Tibial artery (tissue), 4 donors: ENCODE measurements around the gene FOXG1.

Source experiments
- DNase-seq, 2 donors: peaks; one replicate each; pipeline ENCODE4 v3.0.0-alpha.2; 2019
- H3K27ac ChIP-seq, 2 donors: fragments of 200-600 bp; sonication (generic) in 1 of 2; 1 replicate in 1 of 2; 2 replicates in 1 of 2; pipeline ENCODE4 v1.5.1; 2018 to 2019; ENCODE audit warnings: mild to moderate bottlenecking in 1 of 2
- H3K27me3 ChIP-seq, 2 donors: fragments of 200-600 bp; sonication (generic) in 1 of 2; one replicate each; pipeline versions ENCODE4 v1.5.1 to v1.6.0; 2016 to 2019
- H3K36me3 ChIP-seq, 3 donors: fragments of 200-600 bp; sonication (generic) in 2 of 3; one replicate each; pipeline ENCODE4 v1.5.1; 2016 to 2019; ENCODE audit warnings: mild to moderate bottlenecking in 2 of 3
- H3K4me1 ChIP-seq, 4 donors: fragments of 200-600 bp; sonication (generic) in 2 of 4; 1 replicate in 3 of 4; 2 replicates in 1 of 4; pipeline ENCODE4 v1.5.1; 2016 to 2019
- H3K4me3 ChIP-seq, 2 donors: fragments of 200-600 bp; sonication (generic) in 1 of 2; 1 replicate in 1 of 2; 2 replicates in 1 of 2; pipeline ENCODE4 v1.5.1; 2018 to 2019; ENCODE audit warnings: mild to moderate bottlenecking in 2 of 2
- H3K9me3 ChIP-seq, 3 donors: fragments of 200-600 bp; sonication (generic) in 1 of 3; one replicate each; pipeline ENCODE4 v1.5.1; 2016 to 2019
- CTCF ChIP-seq, 2 experiments: fragments of 200-600 bp in 1 of 2; fragments of 450-650 bp in 1 of 2; IDR thresholded peaks; one replicate each; pipeline ENCODE4 v1.5.1; 2017 to 2019; ENCODE audit warnings: antibody characterized with exemption in 2 of 2, mild to moderate bottlenecking in 1 of 2, moderate library complexity in 1 of 2
- intact Hi-C: fragments of 100-400 bp; cut with DNase I; formaldehyde crosslinking; loops from one replicate; pipeline ENCODE4 v1.15.0; 2023; ENCODE audit warnings: low total_unique reads

Gene FOXG1

DNA sequence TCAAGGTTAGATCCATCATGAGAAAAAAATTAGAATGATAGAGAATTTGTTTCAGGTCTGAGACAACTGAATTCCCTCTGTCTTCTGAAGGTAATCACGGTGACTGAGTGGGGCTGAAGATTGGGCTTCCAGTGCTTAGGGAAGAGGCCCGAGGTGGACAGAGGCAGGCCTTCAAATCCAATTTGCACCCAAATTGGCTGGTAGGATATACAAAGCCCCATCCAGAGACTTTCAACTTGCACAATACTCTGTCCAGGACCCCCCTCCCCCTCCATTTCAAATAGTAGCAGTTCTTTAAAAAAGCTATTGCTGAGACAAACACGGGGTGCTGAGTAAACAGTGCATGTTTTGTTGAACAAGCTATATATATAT lies 3.6 kb upstream of the FOXG1 start:
- no peak overlapping the region for H3K4me3 ChIP-seq
- H3K27ac ChIP-seq: no peak overlapping the region
- DNase-seq: no peak
- intact Hi-C loops: no loop called here
- H3K27me3 ChIP-seq: peaks cover 3 to 98% of the 10 kb centered on the region in 2 donors
- H3K4me1 ChIP-seq: peaks cover 0 to 40% (median 29%) of the 10 kb centered on the region in 4 donors
- TF ChIP-seq CTCF (IDR thresholded peaks at IDR 0.05): no peak
- peaks cover 0 to 5% (median 0%) of the 10 kb centered on the region in 3 donors for H3K9me3 ChIP-seq
- H3K36me3 ChIP-seq: no peaks in the 10 kb centered on the region

- Histone ChIP-seq H3K27me3 (peaks cover 3 to 98% of the 10 kb centered on the region in 2 donors), H3K4me3 (no peak overlapping the region), H3K36me3 (no peaks in the 10 kb centered on the region), H3K27ac (no peak overlapping the region), H3K9me3 (peaks cover 0 to 7% (median 5%) of the 10 kb centered on the region in 3 donors), H3K4me1 (peaks cover 0 to 38% (median 28%) of the 10 kb centered on the region in 4 donors)
- no peak for DNase-seq
- intact Hi-C loops: no loop called here
- TF ChIP-seq CTCF (IDR thresholded peaks at IDR 0.05): no peak
Measured at GRCh38 chr14:28763751-28764256, 2.8 kb upstream of the FOXG1 start.

DNA sequence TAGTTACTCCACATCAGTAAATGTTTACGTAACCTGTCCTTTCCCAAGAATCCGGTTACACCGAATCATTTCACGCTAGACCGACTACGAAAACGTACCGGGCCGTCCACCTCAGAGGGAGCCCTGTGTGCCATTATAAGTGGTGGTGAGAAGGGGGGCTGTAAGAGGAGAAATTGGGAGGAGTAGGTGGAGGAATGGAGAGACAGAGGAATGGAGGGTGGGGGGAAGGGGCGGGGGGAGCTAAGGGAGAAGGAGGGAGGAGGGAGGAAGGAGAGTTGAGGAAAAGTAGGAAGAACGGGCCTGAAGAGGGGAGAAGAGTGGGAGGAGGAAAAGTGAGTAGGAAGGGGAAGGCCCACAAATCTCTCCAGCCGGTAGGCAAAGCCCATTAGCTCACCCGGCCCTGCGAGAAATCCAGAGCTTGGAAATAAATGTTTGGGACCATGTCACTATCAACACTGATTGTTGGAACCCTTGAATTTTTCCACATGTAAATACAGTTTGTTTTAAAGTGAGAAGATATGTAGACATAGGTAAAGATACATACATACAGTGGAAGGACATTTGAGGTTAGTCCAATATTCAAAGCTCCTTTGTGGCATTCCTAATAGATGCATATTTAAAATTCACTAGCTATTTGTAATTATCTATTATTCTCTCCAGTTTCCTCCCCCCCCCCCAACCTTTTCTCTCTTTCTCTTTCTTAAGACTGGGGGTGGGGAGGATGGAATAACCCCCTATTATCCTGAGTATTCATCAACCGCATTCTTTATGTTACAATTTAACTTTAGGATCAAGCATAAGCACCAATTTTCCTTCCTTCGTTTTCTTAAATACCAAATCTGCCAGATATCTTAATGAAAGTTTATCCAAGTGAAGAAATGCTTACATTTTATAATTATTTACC lies 2.1 kb upstream of the FOXG1 start:
- H3K4me1 ChIP-seq: peaks cover 0 to 31% (median 22%) of the 10 kb centered on the region in 4 donors
- no peak overlapping the region for H3K4me3 ChIP-seq
- no peak overlapping the region for H3K27ac ChIP-seq
- no peak for DNase-seq
- peaks cover 0 to 7% (median 5%) of the 10 kb centered on the region in 3 donors for H3K9me3 ChIP-seq
- no peak for TF ChIP-seq CTCF (IDR thresholded peaks at IDR 0.05)
- H3K36me3 ChIP-seq: no peaks in the 10 kb centered on the region
- intact Hi-C loops: no loop called here
- peaks cover 3 to 98% of the 10 kb centered on the region in 2 donors for H3K27me3 ChIP-seq

DNA sequence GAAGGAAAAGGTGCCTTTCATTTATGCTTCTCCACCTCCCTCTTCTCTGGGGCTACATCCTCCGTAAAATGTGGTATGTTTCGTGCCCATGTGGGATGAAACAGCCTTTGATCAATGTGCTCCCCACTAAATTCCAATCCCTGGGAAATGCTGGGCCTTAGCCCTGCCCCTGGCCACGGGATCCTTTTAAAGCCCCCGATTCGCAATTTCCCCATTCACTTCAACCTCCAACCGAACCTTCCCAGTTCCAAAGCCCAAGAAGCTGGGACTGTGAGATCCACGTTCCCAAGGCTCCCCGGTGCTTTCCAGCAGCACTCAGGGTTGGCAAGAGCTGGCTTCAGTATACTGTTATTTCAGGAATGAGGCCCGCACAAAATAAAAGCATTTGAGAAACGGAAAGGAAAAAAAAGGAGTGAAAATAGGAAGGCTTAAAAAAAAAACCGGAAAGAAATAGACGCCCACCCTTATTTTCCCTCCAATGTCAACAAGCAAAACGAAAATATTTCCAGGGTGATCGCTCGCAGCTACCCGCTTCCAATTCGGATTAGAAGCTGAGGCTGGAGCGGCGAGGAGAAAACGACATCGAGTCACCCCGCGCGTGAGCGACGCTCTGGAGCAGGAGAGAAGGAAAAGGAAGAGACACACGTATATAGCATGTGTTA lies 1.3 kb upstream of the FOXG1 start:
- H3K9me3 ChIP-seq: peaks cover 0 to 7% (median 5%) of the 10 kb centered on the region in 3 donors
- TF ChIP-seq CTCF (IDR thresholded peaks at IDR 0.05): no peak
- peaks cover 3 to 95% of the 10 kb centered on the region in 2 donors for H3K27me3 ChIP-seq
- no peak for DNase-seq
- peaks cover 0 to 25% (median 18%) of the 10 kb centered on the region in 4 donors for H3K4me1 ChIP-seq
- intact Hi-C loops: no loop called here
- peak overlapping the region; percentile 34 to 45 for H3K4me3 ChIP-seq
- no peaks in the 10 kb centered on the region for H3K36me3 ChIP-seq
- H3K27ac ChIP-seq: no peak overlapping the region

GRCh38 chr14:28765831-28766468 lies 637 bp upstream of the FOXG1 start:
- DNase-seq: no peak
- peaks cover 3 to 95% of the 10 kb centered on the region in 2 donors for H3K27me3 ChIP-seq
- H3K4me3 ChIP-seq: peak overlapping the region; percentile 34 to 45
- H3K4me1 ChIP-seq: peaks cover 0 to 25% (median 18%) of the 10 kb centered on the region in 4 donors
- peaks cover 0 to 7% (median 5%) of the 10 kb centered on the region in 3 donors for H3K9me3 ChIP-seq
- intact Hi-C loops: no loop called here
- H3K27ac ChIP-seq: no peak overlapping the region
- TF ChIP-seq CTCF (IDR thresholded peaks at IDR 0.05): no peak
- no peaks in the 10 kb centered on the region for H3K36me3 ChIP-seq
